ENCODE measurements around the gene RAB11FIP4. TPM values are rescaled to one million over a fixed set of nuclear protein-coding genes. Genes with fewer than 3 reads are reported as not detected.

The RAB11FIP4 gene
- total RNA-seq, 1 experiment from 2014 or later = 2.8 TPM

DNA sequence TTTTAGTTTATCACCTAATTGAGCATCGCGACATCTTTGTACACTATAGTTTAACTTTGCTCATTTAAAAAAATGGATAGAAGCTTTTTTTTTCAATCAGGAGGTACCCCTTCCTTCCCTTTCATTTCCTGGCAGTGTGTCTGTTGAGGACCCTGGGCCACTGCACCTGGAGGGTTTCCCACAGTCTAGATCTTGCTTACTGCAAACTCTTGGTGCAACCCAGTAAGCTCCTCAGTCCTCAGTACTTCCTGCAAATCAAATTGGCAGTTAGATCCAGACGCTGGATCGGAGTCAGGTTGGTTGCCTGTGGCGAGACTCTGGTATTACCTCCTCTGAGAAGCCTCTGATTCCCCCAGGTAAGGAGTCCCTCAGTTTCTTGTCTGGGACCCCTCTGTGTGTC is 162.0 kb downstream of the RAB11FIP4 start:
- H3K4me3 Mint-ChIP-seq (ENCODE audit: unreplicated experiment) = no peak overlapping the region
- ChIA-PET POLR2A (interaction anchor here (0.6 kb wide), 1 partner anchor 345 kb away, joined by 3 read pairs; no protein-coding TSS in a partner anchor), CTCF (interaction anchor here (0.7 to 11.0 kb wide), 2 partner anchors 289 to 293 kb away, joined by 3 to 185 read pairs; no protein-coding TSS in a partner anchor)
- H3K27ac Mint-ChIP-seq (ENCODE audit: low read depth, unreplicated experiment) = no peak overlapping the region
- H3K27me3 Mint-ChIP-seq (ENCODE audit: insufficient read depth, unreplicated experiment) = no peaks in the 10 kb centered on the region
- intact Hi-C loops (cut with micrococcal nuclease) = loop anchor here (10.0 kb wide), 1 partner anchor 121 kb away; no protein-coding TSS in a partner anchor
- TF ChIP-seq, protein P1, sequence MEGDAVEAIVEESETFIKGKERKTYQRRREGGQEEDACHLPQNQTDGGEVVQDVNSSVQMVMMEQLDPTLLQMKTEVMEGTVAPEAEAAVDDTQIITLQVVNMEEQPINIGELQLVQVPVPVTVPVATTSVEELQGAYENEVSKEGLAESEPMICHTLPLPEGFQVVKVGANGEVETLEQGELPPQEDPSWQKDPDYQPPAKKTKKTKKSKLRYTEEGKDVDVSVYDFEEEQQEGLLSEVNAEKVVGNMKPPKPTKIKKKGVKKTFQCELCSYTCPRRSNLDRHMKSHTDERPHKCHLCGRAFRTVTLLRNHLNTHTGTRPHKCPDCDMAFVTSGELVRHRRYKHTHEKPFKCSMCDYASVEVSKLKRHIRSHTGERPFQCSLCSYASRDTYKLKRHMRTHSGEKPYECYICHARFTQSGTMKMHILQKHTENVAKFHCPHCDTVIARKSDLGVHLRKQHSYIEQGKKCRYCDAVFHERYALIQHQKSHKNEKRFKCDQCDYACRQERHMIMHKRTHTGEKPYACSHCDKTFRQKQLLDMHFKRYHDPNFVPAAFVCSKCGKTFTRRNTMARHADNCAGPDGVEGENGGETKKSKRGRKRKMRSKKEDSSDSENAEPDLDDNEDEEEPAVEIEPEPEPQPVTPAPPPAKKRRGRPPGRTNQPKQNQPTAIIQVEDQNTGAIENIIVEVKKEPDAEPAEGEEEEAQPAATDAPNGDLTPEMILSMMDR (IDR thresholded peaks at IDR 0.05; ENCODE audit: unreplicated experiment) = no peak
- H3K9me3 Mint-ChIP-seq (ENCODE audit: unreplicated experiment) = no peaks in the 10 kb centered on the region
- no peaks in the 10 kb centered on the region for H3K36me3 Mint-ChIP-seq (ENCODE audit: insufficient read depth, unreplicated experiment)
- H3K4me1 Mint-ChIP-seq (ENCODE audit: insufficient read depth, unreplicated experiment) = peaks cover 17% of the 10 kb centered on the region
- DNase-seq (ENCODE audit: unreplicated experiment) = no peak
- no TSS peak for BruUV-seq (replicated peaks)

DNA sequence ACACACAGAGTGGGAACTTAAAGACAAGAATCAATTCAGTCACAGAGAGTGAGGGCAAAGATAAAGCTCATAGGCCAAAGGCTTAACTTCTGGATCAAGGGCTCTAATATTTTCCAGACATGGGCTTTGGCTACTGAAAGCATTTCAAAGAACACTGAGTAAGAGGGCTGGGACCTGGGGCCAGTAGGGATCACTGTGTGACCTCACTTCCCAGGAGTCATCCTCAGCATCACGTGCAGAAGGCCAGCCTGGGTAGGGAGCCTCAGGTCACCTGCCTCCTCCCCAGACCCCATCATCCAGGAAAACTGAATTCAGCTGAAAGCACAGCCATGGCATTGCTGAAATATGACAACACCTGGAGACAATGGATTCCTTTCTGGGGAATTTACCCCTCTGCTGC is 163.5 kb downstream of the RAB11FIP4 start:
- no peaks in the 10 kb centered on the region for H3K36me3 Mint-ChIP-seq (ENCODE audit: insufficient read depth, unreplicated experiment)
- no TSS peak for BruUV-seq (replicated peaks)
- no peaks in the 10 kb centered on the region for H3K9me3 Mint-ChIP-seq (ENCODE audit: unreplicated experiment)
- CTCF ChIA-PET = interaction anchor here (0.8 to 11.0 kb wide), 2 partner anchors 30 to 288 kb away, joined by 3 to 185 read pairs; no protein-coding TSS in a partner anchor
- H3K27me3 Mint-ChIP-seq (ENCODE audit: insufficient read depth, unreplicated experiment) = no peaks in the 10 kb centered on the region
- TF ChIP-seq, protein P1 (IDR thresholded peaks at IDR 0.05; ENCODE audit: unreplicated experiment) = no peak
- intact Hi-C loops (cut with micrococcal nuclease) = loop anchor here (5.0 to 10.0 kb wide), 2 partner anchors 120 to 272 kb away; no protein-coding TSS in a partner anchor
- H3K4me1 Mint-ChIP-seq (ENCODE audit: insufficient read depth, unreplicated experiment) = peaks cover 12% of the 10 kb centered on the region
- POLR2A ChIA-PET = interaction anchor here (1.1 kb wide), 1 partner anchor 73 kb away, joined by 4 read pairs; no protein-coding TSS in a partner anchor
- H3K27ac Mint-ChIP-seq (ENCODE audit: low read depth, unreplicated experiment) = no peak overlapping the region
- no peak for DNase-seq (ENCODE audit: unreplicated experiment)
- no peak overlapping the region for H3K4me3 Mint-ChIP-seq (ENCODE audit: unreplicated experiment)

DNA sequence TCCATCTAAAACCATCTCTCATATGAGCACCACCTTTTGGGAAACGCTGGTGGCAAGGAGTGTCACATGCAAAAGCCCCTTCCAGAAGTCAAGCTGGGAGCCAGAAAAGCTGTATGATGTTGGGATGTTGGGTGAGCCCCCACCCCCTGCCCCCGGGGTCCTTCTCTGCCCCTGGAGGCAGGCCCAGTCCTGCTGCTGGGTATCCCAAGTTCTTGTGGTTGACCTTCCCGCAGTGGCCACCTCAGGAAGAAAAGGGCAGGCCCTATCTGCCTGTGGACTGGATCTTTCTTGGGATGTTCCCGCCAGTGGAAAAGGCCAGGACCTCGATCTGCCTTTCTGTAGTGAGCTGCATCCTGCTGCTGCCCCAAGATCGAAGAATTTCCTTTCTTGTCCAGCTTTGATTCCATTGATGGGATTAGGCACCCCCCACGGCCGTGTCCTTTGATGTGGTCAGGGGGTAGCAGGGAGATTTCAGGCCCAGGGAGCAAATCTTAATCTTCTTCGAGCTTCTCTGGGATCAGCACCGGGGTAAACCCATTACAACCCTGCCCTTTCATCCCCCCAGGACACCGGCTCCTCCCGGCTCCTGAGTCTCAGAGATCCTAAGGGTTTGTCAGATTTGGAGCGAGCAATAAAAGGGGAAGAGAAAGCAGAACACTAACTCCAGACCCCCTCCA is 165.6 kb downstream of the RAB11FIP4 start:
- peaks cover 21% of the 10 kb centered on the region for H3K4me1 Mint-ChIP-seq (ENCODE audit: insufficient read depth, unreplicated experiment)

More for the DNA sequence above, 165.6 kb downstream of the RAB11FIP4 start:
- Mint-ChIP-seq H3K9me3 (ENCODE audit: unreplicated experiment) (no peaks in the 10 kb centered on the region), H3K36me3 (ENCODE audit: insufficient read depth, unreplicated experiment) (peaks cover 10% of the 10 kb centered on the region), H3K4me3 (ENCODE audit: unreplicated experiment) (no peak overlapping the region), H3K27me3 (ENCODE audit: insufficient read depth, unreplicated experiment) (no peaks in the 10 kb centered on the region), H3K27ac (ENCODE audit: low read depth, unreplicated experiment) (no peak overlapping the region)
- TF ChIP-seq, protein P1 (IDR thresholded peaks at IDR 0.05; ENCODE audit: unreplicated experiment) = no peak
- no TSS peak for BruUV-seq (replicated peaks)
- DNase-seq (ENCODE audit: unreplicated experiment) = no peak
- intact Hi-C loops (cut with micrococcal nuclease) = loop anchor here (5.0 to 10.0 kb wide), 2 partner anchors 118 to 270 kb away; no protein-coding TSS in a partner anchor
- ChIA-PET CTCF (interaction anchor here (0.6 to 11.0 kb wide), 15 partner anchors 14 to 619 kb away, joined by 3 to 185 read pairs (median 4); no protein-coding TSS in a partner anchor), POLR2A (no interaction called here)

Data from MCF 10A (cell line).